BLaER1 treated with 17β-estradiol and CSF1 and Interleukin-3, amounts not matched to agents 10 nM and 100 nM (cell line): ENCODE data around the gene GUCY2C.

Experiments used
- H3K27ac ChIP-seq, 11 experiments: shearing (Covaris generic); formaldehyde crosslinking; 2 replicates each; pipeline ENCODE4 v1.8.1; 2022
- H3K27me3 ChIP-seq, 11 experiments: shearing (Covaris generic); formaldehyde crosslinking; 2 replicates each; pipeline ENCODE4 v1.8.1; 2022
- H3K36me3 ChIP-seq, 11 experiments: shearing (Covaris generic); formaldehyde crosslinking; 2 replicates each; pipeline ENCODE4 v1.8.1; 2022
- H3K4me1 ChIP-seq, 10 experiments: shearing (Covaris generic); formaldehyde crosslinking; 2 replicates each; pipeline ENCODE4 v1.8.1; 2022
- H3K4me2 ChIP-seq, 11 experiments: shearing (Covaris generic); formaldehyde crosslinking; 2 replicates each; pipeline ENCODE4 v1.8.1; 2022
- H3K4me3 ChIP-seq, 10 experiments: shearing (Covaris generic); formaldehyde crosslinking; 2 replicates each; pipeline ENCODE4 v1.8.1; 2022
- H3K9ac ChIP-seq, 11 experiments: shearing (Covaris generic); formaldehyde crosslinking; 2 replicates each; pipeline ENCODE4 v1.8.1; 2022
- H3K9me3 ChIP-seq, 11 experiments: shearing (Covaris generic); formaldehyde crosslinking; replicated peaks in 1 of 11; 2 replicates each; pipeline ENCODE4 v1.8.1; 2022
- H4K20me1 ChIP-seq, 11 experiments: shearing (Covaris generic); formaldehyde crosslinking; 2 replicates each; pipeline ENCODE4 v1.8.1; 2022
- Cebpa-rat ChIP-seq, 11 experiments: shearing (Covaris generic); IDR thresholded peaks; 2 replicates each; pipeline ENCODE4 v1.8.1; 2022

GUCY2C gene

GRCh38 chr12:14621826-14622225, 74.6 kb downstream of the GUCY2C start:
- Histone ChIP-seq H4K20me1 (no peaks in the 10 kb centered on the region), H3K4me3 (peak overlapping the region in 1 of 10 experiments; percentile 25; a peak in 3 of 20 replicates), H3K4me1 (peaks cover 0 to 16% (median 6%) of the 10 kb centered on the region in 10 experiments; a peak in 14 of 20 replicates), H3K4me2 (peak overlapping the region in 9 of 11 experiments; percentile 6 to 74 (median 30); a peak in 11 of 22 replicates), H3K27ac (0 out of 22 replicates have a peak overlapping the region, but pooled peaks of 2 of the 11 experiments have one; percentile 2 to 26), H3K9ac (no peak overlapping the region), H3K27me3 (no peaks in the 10 kb centered on the region), H3K36me3 (no peaks in the 10 kb centered on the region), H3K9me3 (peaks cover 0 to 24% (median 12%) of the 10 kb centered on the region in 11 experiments; a peak in 10 of 22 replicates)
- no peak for TF ChIP-seq Cebpa-rat (IDR thresholded peaks at IDR 0.05)

- Histone ChIP-seq H3K4me3 (no peak overlapping the region), H4K20me1 (no peaks in the 10 kb centered on the region), H3K4me1 (peaks cover 5 to 25% (median 19%) of the 10 kb centered on the region in 10 experiments; a peak in 19 of 20 replicates), H3K9ac (no peak overlapping the region), H3K27ac (no peak overlapping the region), H3K36me3 (no peaks in the 10 kb centered on the region), H3K27me3 (no peaks in the 10 kb centered on the region), H3K4me2 (no peak overlapping the region), H3K9me3 (peaks cover 0 to 25% (median 14%) of the 10 kb centered on the region in 11 experiments; a peak in 10 of 22 replicates)
- no peak for TF ChIP-seq Cebpa-rat (IDR thresholded peaks at IDR 0.05)
These were observed 76.5 kb downstream of the GUCY2C start for GRCh38 chr12:14619741-14620501.

GRCh38 chr12:14618983-14619382, 77.4 kb downstream of the GUCY2C start:
- H4K20me1 ChIP-seq, result no peaks in the 10 kb centered on the region
- H3K4me1 ChIP-seq, result peaks cover 14 to 33% (median 28%) of the 10 kb centered on the region in 10 experiments
- no peak for TF ChIP-seq Cebpa-rat (IDR thresholded peaks at IDR 0.05)
- H3K9ac ChIP-seq, result no peak overlapping the region
- H3K27me3 ChIP-seq, result no peaks in the 10 kb centered on the region
- H3K4me2 ChIP-seq, result no peak overlapping the region
- no peaks in the 10 kb centered on the region for H3K36me3 ChIP-seq
- H3K27ac ChIP-seq, result no peak overlapping the region
- peaks cover 0 to 25% (median 14%) of the 10 kb centered on the region in 11 experiments; a peak in 10 of 22 replicates for H3K9me3 ChIP-seq
- H3K4me3 ChIP-seq, result no peak overlapping the region

GRCh38 chr12:14614704-14615121, 81.7 kb downstream of the GUCY2C start:
- Histone ChIP-seq H3K4me1 (peaks cover 32 to 49% (median 40%) of the 10 kb centered on the region in 10 experiments), H3K4me2 (peak overlapping the region; percentile 66 to 88 (median 76)), H3K36me3 (no peaks in the 10 kb centered on the region), H3K9ac (peak overlapping the region in 7 of 11 experiments; percentile 3 to 54 (median 41); a peak in 7 of 22 replicates), H3K4me3 (0 out of 20 replicates have a peak overlapping the region, but pooled peaks of 1 of the 10 experiments have one; percentile 1), H4K20me1 (no peaks in the 10 kb centered on the region), H3K27ac (peak overlapping the region; percentile 22 to 80 (median 70); a peak in 21 of 22 replicates), H3K9me3 (peaks cover 13 to 40% (median 30%) of the 10 kb centered on the region in 11 experiments), H3K27me3 (no peaks in the 10 kb centered on the region)
- TF ChIP-seq Cebpa-rat (IDR thresholded peaks at IDR 0.05), result no peak

- Histone ChIP-seq H3K9ac (peak overlapping the region in 6 of 11 experiments; percentile 26 to 54 (median 42); a peak in 12 of 22 replicates), H3K4me2 (peak overlapping the region; percentile 66 to 88 (median 76)), H3K27me3 (no peaks in the 10 kb centered on the region), H3K4me3 (no peak overlapping the region), H3K4me1 (peaks cover 32 to 49% (median 40%) of the 10 kb centered on the region in 10 experiments), H3K36me3 (no peaks in the 10 kb centered on the region), H3K27ac (peak overlapping the region; percentile 4 to 80 (median 70); a peak in 20 of 22 replicates), H4K20me1 (no peaks in the 10 kb centered on the region), H3K9me3 (peaks cover 19 to 45% (median 35%) of the 10 kb centered on the region in 11 experiments)
- TF ChIP-seq Cebpa-rat (IDR thresholded peaks at IDR 0.05), result peak in 3 of 11 experiments; percentile 8 to 39 (median 31); a peak in 3 of 22 replicates
These were observed 82.7 kb downstream of the GUCY2C start for GRCh38 chr12:14613718-14614117.

- peak overlapping the region; percentile 66 to 88 (median 76) for H3K4me2 ChIP-seq
- H3K4me1 ChIP-seq, result peaks cover 32 to 49% (median 40%) of the 10 kb centered on the region in 10 experiments
- TF ChIP-seq Cebpa-rat (IDR thresholded peaks at IDR 0.05), result no peak
- H3K4me3 ChIP-seq, result no peak overlapping the region
- no peaks in the 10 kb centered on the region for H3K27me3 ChIP-seq
- no peaks in the 10 kb centered on the region for H3K36me3 ChIP-seq
- peaks cover 26 to 52% (median 40%) of the 10 kb centered on the region in 11 experiments for H3K9me3 ChIP-seq
- H3K9ac ChIP-seq, result peak overlapping the region in 4 of 11 experiments; percentile 41 to 50 (median 44); a peak in 7 of 22 replicates
- H3K27ac ChIP-seq, result peak overlapping the region in 10 of 11 experiments; percentile 50 to 80 (median 70); a peak in 18 of 22 replicates
- no peaks in the 10 kb centered on the region for H4K20me1 ChIP-seq
These were observed 83.4 kb downstream of the GUCY2C start for GRCh38 chr12:14612898-14613445.

GRCh38 chr12:14612250-14612649, 84.1 kb downstream of the GUCY2C start:
- peaks cover 34 to 55% (median 44%) of the 10 kb centered on the region in 11 experiments for H3K9me3 ChIP-seq
- H4K20me1 ChIP-seq, result no peaks in the 10 kb centered on the region
- H3K4me1 ChIP-seq, result peaks cover 32 to 49% (median 40%) of the 10 kb centered on the region in 10 experiments
- H3K27ac ChIP-seq, result peak overlapping the region in 2 of 11 experiments; percentile 2 to 28; a peak in 2 of 22 replicates
- H3K27me3 ChIP-seq, result no peaks in the 10 kb centered on the region
- peak overlapping the region in 7 of 11 experiments; percentile 11 to 50 (median 18); a peak in 9 of 22 replicates for H3K4me2 ChIP-seq
- TF ChIP-seq Cebpa-rat (IDR thresholded peaks at IDR 0.05), result no peak
- H3K36me3 ChIP-seq, result no peaks in the 10 kb centered on the region
- no peak overlapping the region for H3K9ac ChIP-seq
- H3K4me3 ChIP-seq, result no peak overlapping the region

- no peaks in the 10 kb centered on the region for H4K20me1 ChIP-seq
- peaks cover 32 to 49% (median 40%) of the 10 kb centered on the region in 10 experiments for H3K4me1 ChIP-seq
- peak overlapping the region in 2 of 11 experiments; percentile 2 to 28; a peak in 2 of 22 replicates for H3K27ac ChIP-seq
- H3K27me3 ChIP-seq, result no peaks in the 10 kb centered on the region
- no peaks in the 10 kb centered on the region for H3K36me3 ChIP-seq
- peak overlapping the region in 7 of 11 experiments; percentile 11 to 50 (median 18); a peak in 9 of 22 replicates for H3K4me2 ChIP-seq
- H3K4me3 ChIP-seq, result no peak overlapping the region
- H3K9ac ChIP-seq, result no peak overlapping the region
- peaks cover 32 to 54% (median 47%) of the 10 kb centered on the region in 11 experiments for H3K9me3 ChIP-seq
- no peak; a peak in 1 of 22 replicates for TF ChIP-seq Cebpa-rat (IDR thresholded peaks at IDR 0.05)
These were observed 84.7 kb downstream of the GUCY2C start for GRCh38 chr12:14611640-14612203.
